HG02798 (cell line): ENCODE data around the gene SERPINA10.
"Not testable (repeated sequence)": the region's sequence is repeated elsewhere in the genome, so short reads cannot be mapped to it uniquely, and the experiment has no call there.

Source experiments
- ATAC-seq: cut with Tn5 transposase; IDR thresholded peaks from one replicate; pipeline ENCODE4 v1.9.1; 2021; ENCODE audit warnings: mild to moderate bottlenecking; ENCODE audit not compliant: unreplicated experiment, poor library complexity

Gene SERPINA10

GRCh38 chr14:94288610-94289465 is 4.2 kb downstream of the SERPINA10 start:
- no peak for ATAC-seq

GRCh38 chr14:94285158-94285557 is 7.9 kb downstream of the SERPINA10 start:
- ATAC-seq = no peak

- ATAC-seq = no peak
Measured at GRCh38 chr14:94284221-94284620, 8.8 kb downstream of the SERPINA10 start.

GRCh38 chr14:94282991-94283723 is 9.9 kb downstream of the SERPINA10 start:
- ATAC-seq = no peak

- ATAC-seq = no peak
Measured at GRCh38 chr14:94278731-94279130, 14.3 kb downstream of the SERPINA10 start.

GRCh38 chr14:94276898-94277561 is 16.0 kb downstream of the SERPINA10 start:
- ATAC-seq = not testable (repeated sequence)

- ATAC-seq = no peak
Measured at GRCh38 chr14:94269156-94269555, 23.9 kb downstream of the SERPINA10 start.

- not testable (repeated sequence) for ATAC-seq
Measured at GRCh38 chr14:94268582-94268981, 24.5 kb downstream of the SERPINA10 start.

GRCh38 chr14:94267352-94267751 is 25.7 kb downstream of the SERPINA10 start:
- ATAC-seq = no peak

- not testable (repeated sequence) for ATAC-seq
Measured at GRCh38 chr14:94264195-94264594, 28.9 kb downstream of the SERPINA10 start.

- ATAC-seq = no peak
Measured at GRCh38 chr14:94244182-94244581, 48.9 kb downstream of the SERPINA10 start.

- ATAC-seq = no peak
Measured at GRCh38 chr14:94239406-94239805, 53.7 kb downstream of the SERPINA10 start.

GRCh38 chr14:94237983-94238382 is 55.1 kb downstream of the SERPINA10 start:
- no peak for ATAC-seq

GRCh38 chr14:94237046-94237445 is 56.0 kb downstream of the SERPINA10 start:
- ATAC-seq = no peak
